ENCODE measurements around the gene HLA-DMA. TPM values are rescaled to one million over a fixed set of nuclear protein-coding genes. Genes with fewer than 3 reads are reported as not detected.

The HLA-DMA gene
- total RNA-seq, 1 experiment from 2014 or later: 22.1 TPM

DNA sequence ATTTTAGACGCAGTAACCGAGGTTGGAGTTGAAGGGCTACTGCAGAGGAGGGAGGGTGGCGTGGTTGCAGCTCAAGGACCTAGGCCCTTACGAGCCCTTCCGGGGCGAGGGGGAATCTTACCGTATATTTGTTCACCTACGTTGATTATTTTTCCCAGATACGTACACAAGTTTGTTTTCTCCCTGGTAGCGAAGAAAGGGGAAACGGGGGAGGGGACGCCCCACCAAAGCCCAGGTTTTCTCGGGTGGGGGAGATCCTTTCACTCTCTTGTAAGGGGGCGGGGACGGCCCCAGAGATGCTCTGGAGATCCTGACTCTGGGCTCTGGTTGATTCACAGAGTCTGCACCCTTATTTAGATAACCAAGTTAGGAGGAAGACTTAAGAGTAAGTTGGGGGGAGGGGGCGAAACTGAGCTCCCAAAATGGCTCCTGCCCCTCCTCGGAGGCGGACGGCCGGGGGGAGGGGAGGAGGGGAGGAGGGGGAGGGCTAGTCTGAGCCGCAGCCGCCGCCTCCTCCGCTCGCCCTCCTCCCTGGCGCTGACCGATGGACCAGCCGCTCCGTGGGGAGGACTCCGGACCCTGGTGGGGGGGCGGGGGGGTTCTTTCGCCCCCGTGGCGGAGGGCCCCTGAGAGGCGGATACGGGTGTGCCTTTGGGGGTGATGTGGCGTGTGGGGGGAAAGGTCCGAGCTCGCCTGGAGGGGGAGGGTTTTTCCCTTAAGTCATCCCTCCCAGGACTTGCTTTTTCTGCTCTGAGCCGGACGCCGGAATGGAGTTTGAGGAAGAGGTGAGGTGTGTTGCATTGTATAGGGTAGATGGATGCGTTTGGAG is 17.7 kb upstream of the HLA-DMA start:
- H3K4me3 ChIP-seq: peak overlapping the region; percentile 100
- ChIA-PET POLR2A (ENCODE audit: unreplicated experiment) (interaction anchor here (0.6 to 2.3 kb wide), 5 partner anchors 13 to 1429 kb away, joined by 3 to 37 read pairs (median 20); partner anchors contain the start of genes DDX39B, HLA-DMA and TAP1), CTCF (interaction anchor here (1.4 to 2.3 kb wide), 4 partner anchors 14 to 132 kb away, joined by 5 to 16 read pairs (median 6); partner anchors contain the start of genes HLA-DMA and TAP2)
- peaks cover 34% of the 10 kb centered on the region for H4K20me1 ChIP-seq (ENCODE audit: insufficient read depth)
- intact Hi-C loops (cut with micrococcal nuclease; ENCODE audit: unreplicated experiment): loop anchor here (2.0 to 10.0 kb wide), 3 partner anchors 126 to 1146 kb away; partner anchors contain the start of genes GPSM3, HSPA1B, PBX2 and PSMB8
- TF ChIP-seq, protein P1, sequence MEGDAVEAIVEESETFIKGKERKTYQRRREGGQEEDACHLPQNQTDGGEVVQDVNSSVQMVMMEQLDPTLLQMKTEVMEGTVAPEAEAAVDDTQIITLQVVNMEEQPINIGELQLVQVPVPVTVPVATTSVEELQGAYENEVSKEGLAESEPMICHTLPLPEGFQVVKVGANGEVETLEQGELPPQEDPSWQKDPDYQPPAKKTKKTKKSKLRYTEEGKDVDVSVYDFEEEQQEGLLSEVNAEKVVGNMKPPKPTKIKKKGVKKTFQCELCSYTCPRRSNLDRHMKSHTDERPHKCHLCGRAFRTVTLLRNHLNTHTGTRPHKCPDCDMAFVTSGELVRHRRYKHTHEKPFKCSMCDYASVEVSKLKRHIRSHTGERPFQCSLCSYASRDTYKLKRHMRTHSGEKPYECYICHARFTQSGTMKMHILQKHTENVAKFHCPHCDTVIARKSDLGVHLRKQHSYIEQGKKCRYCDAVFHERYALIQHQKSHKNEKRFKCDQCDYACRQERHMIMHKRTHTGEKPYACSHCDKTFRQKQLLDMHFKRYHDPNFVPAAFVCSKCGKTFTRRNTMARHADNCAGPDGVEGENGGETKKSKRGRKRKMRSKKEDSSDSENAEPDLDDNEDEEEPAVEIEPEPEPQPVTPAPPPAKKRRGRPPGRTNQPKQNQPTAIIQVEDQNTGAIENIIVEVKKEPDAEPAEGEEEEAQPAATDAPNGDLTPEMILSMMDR (conservative IDR thresholded peaks at IDR 0.05): no peak; the same call in 1 of the 2 replicates
- TF ChIP-seq EZH2 (IDR thresholded peaks at IDR 0.05; ENCODE audit: low read depth): no peak
- H3K36me3 ChIP-seq (ENCODE audit: low read depth): peaks cover 35% of the 10 kb centered on the region
- H3K9me2 ChIP-seq (ENCODE audit: insufficient read depth): no peaks in the 10 kb centered on the region
- peak overlapping the region; percentile 99 for H3K27ac ChIP-seq
- H3F3A ChIP-seq (ENCODE audit: insufficient read depth, low read depth): peaks cover 73% of the 10 kb centered on the region
- peaks cover 21% of the 10 kb centered on the region for H3K4me1 ChIP-seq (replicated peaks; ENCODE audit: insufficient read depth)
- H3K9me3 ChIP-seq (ENCODE audit: insufficient read depth, low read depth): no peaks in the 10 kb centered on the region
- DNase-seq: peak; percentile 71 to 78
- peaks cover 70% of the 10 kb centered on the region for H3K79me2 ChIP-seq (ENCODE audit: low read depth)
- BruUV-seq (replicated peaks): no TSS peak
- no peaks in the 10 kb centered on the region for H3K27me3 ChIP-seq (ENCODE audit: insufficient read depth, low read depth)
- peak overlapping the region; percentile 99 for H3K4me2 ChIP-seq
- no peak overlapping the region for H2AFZ ChIP-seq

DNA sequence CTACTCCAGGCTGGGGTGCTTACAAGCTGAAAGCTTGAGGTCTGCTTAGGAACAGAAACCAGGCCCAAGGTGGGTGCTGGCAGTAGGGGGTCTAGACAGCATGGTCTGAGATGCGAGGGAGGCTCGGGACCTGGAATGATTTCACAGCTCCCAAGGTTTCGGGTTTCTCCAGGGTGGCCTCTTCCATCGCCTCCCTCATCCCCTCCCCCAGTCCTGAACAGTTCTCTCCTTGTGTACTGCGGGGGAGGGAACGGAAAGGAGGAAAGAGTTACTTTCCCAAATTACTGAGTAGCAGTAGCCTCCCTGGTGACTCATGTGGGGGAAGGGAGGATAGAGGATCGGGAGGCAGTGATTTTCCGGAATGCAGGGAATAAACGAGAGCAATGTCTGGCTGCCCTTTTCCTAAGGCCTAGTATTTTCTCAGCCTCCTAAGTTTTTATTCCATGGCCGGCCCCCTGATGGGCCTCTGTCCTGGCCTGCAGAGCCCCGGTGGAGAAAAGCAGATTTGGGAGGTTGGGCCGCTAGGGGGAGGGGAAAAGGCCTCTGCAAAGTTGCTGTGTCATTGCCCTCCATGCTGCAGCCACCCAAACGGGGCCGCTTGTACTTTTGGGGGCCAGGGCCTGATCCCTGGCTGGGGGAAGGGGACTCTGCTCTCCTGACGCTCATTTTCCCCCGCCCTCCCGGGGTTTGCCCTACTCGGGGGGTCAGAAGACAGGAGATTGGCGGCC is 17.0 kb upstream of the HLA-DMA start:
- peaks cover 29% of the 10 kb centered on the region for H3K36me3 ChIP-seq (ENCODE audit: low read depth)
- H3K9me3 ChIP-seq (ENCODE audit: insufficient read depth, low read depth): no peaks in the 10 kb centered on the region
- peaks cover 68% of the 10 kb centered on the region for H3K79me2 ChIP-seq (ENCODE audit: low read depth)
- peak overlapping the region; percentile 100 for H3K4me3 ChIP-seq
- BruUV-seq (replicated peaks): TSS peak; percentile 10
- DNase-seq: peak; percentile 59 to 89
- H4K20me1 ChIP-seq (ENCODE audit: insufficient read depth): peaks cover 26% of the 10 kb centered on the region
- ChIA-PET POLR2A (ENCODE audit: unreplicated experiment) (interaction anchor here (0.5 to 0.6 kb wide), 2 partner anchors 1148 to 1428 kb away, joined by 3 to 10 read pairs; partner anchors contain the start of gene DDX39B), CTCF (interaction anchor here (0.5 kb wide), 1 partner anchor 118 kb away, joined by 3 read pairs; no protein-coding TSS in a partner anchor)
- H3K27ac ChIP-seq: peak overlapping the region; percentile 99
- no peak for TF ChIP-seq EZH2 (IDR thresholded peaks at IDR 0.05; ENCODE audit: low read depth)
- TF ChIP-seq, protein P1 (conservative IDR thresholded peaks at IDR 0.05): peak; percentile 34; the same call in 1 of the 2 replicates
- peaks cover 65% of the 10 kb centered on the region for H3F3A ChIP-seq (ENCODE audit: insufficient read depth, low read depth)
- intact Hi-C loops (cut with micrococcal nuclease; ENCODE audit: unreplicated experiment): loop anchor here (2.0 to 10.0 kb wide), 5 partner anchors 75 to 1145 kb away; partner anchors contain the start of genes GPSM3, HSPA1B, PBX2 and PSMB8
- no peak overlapping the region for H2AFZ ChIP-seq
- H3K9me2 ChIP-seq (ENCODE audit: insufficient read depth): no peaks in the 10 kb centered on the region
- H3K27me3 ChIP-seq (ENCODE audit: insufficient read depth, low read depth): no peaks in the 10 kb centered on the region
- peak overlapping the region; percentile 99 for H3K4me2 ChIP-seq
- peaks cover 13% of the 10 kb centered on the region for H3K4me1 ChIP-seq (replicated peaks; ENCODE audit: insufficient read depth)

Data from PC-9 (cell line).